NK-92 (cell line): Measurements from ENCODE around the gene AHCYL2.
"Not testable (repeated sequence)": the region's sequence is repeated elsewhere in the genome, so short reads cannot be mapped to it uniquely, and the experiment has no call there.

Source experiments
- DNase-seq: peaks from one replicate; lab custom pipeline; 2025; ENCODE audit not compliant: unreplicated experiment; lab: John Stamatoyannopoulos, UW

The AHCYL2 gene

GRCh38 chr7:129240119-129240820 is 15.4 kb downstream of the AHCYL2 start:
- DNase-seq, result no peak

- DNase-seq, result no peak
Observed at GRCh38 chr7:129244220-129244619, 19.4 kb downstream of the AHCYL2 start.

GRCh38 chr7:129245533-129245932 is 20.7 kb downstream of the AHCYL2 start:
- DNase-seq, result no peak

GRCh38 chr7:129247087-129247486 is 22.3 kb downstream of the AHCYL2 start:
- DNase-seq, result no peak

- no peak for DNase-seq
Observed at GRCh38 chr7:129252128-129252527, 27.3 kb downstream of the AHCYL2 start.

- DNase-seq, result not testable (repeated sequence)
Observed at GRCh38 chr7:129252603-129253002, 27.8 kb downstream of the AHCYL2 start.

GRCh38 chr7:129255800-129256199 is 31.0 kb downstream of the AHCYL2 start:
- DNase-seq, result no peak

GRCh38 chr7:129256221-129256620 is 31.4 kb downstream of the AHCYL2 start:
- no peak for DNase-seq

- DNase-seq, result no peak
Observed at GRCh38 chr7:129257168-129257567, 32.3 kb downstream of the AHCYL2 start.

GRCh38 chr7:129258649-129259389 is 34.0 kb downstream of the AHCYL2 start:
- DNase-seq, result no peak

GRCh38 chr7:129262324-129262723 is 37.5 kb downstream of the AHCYL2 start:
- no peak for DNase-seq

- no peak for DNase-seq
Observed at GRCh38 chr7:129263168-129263567, 38.3 kb downstream of the AHCYL2 start.

GRCh38 chr7:129264534-129264933 is 39.7 kb downstream of the AHCYL2 start:
- DNase-seq, result no peak

- DNase-seq, result no peak
Observed at GRCh38 chr7:129265328-129265727, 40.5 kb downstream of the AHCYL2 start.

GRCh38 chr7:129266181-129266580 is 41.4 kb downstream of the AHCYL2 start:
- DNase-seq, result no peak

GRCh38 chr7:129270077-129270476 is 45.2 kb downstream of the AHCYL2 start:
- DNase-seq, result no peak

GRCh38 chr7:129271500-129272355 is 46.9 kb downstream of the AHCYL2 start:
- no peak for DNase-seq

GRCh38 chr7:129273936-129274335 is 49.1 kb downstream of the AHCYL2 start:
- no peak for DNase-seq

GRCh38 chr7:129277629-129278028 is 52.8 kb downstream of the AHCYL2 start:
- DNase-seq, result no peak

- DNase-seq, result no peak
Observed at GRCh38 chr7:129278688-129279087, 53.9 kb downstream of the AHCYL2 start.

- DNase-seq, result no peak
Observed at GRCh38 chr7:129279757-129280156, 54.9 kb downstream of the AHCYL2 start.

- no peak for DNase-seq
Observed at GRCh38 chr7:129281163-129281562, 56.3 kb downstream of the AHCYL2 start.
